SK-N-SH (cell line): ENCODE results near the gene CEP70. TPM values are rescaled to one million over a fixed set of nuclear protein-coding genes. Genes with fewer than 3 reads are reported as not detected.

Experiments used
- CTCF ChIA-PET: fragments of 300-600, 350-600 bp; formaldehyde crosslinking; extraction: SDS; loops from one replicate; lab custom pipeline; 2021; lab: Yijun Ruan, JAX
- POLR2A ChIA-PET: fragments of 350-600 bp; sonication (Branson Sonifier 250); formaldehyde crosslinking; extraction: SDS; loops from one replicate; lab custom pipeline; 2020; ENCODE audit warnings: antibody characterized with exemption, inconsistent platforms; lab: Yijun Ruan, JAX
- DNase-seq: peaks from one replicate; pipeline ENCODE4 v3.0.0; 2012
- H2AFZ ChIP-seq: fragments of 200-600 bp; sonication (generic); 2 replicates; pipeline ENCODE4 v1.8.1; 2016; ENCODE audit warnings: antibody characterized with exemption, mild to moderate bottlenecking, low read depth
- H3F3A ChIP-seq: fragments of 200-600 bp; sonication (generic); replicated peaks from 2 replicates; pipeline ENCODE3; 2016; ENCODE audit warnings: antibody characterized with exemption, mild to moderate bottlenecking; ENCODE audit not compliant: insufficient read depth
- H3K27ac ChIP-seq, 2 experiments: fragments of 200-500 bp in 1 of 2; fragments of 200-600 bp in 1 of 2; sonication (Bioruptor generic) in 1 of 2; sonication (generic), shearing (Covaris generic) in 1 of 2; 2 replicates each; pipeline versions ENCODE4 v1.5.1 to v1.6.1; 2014 to 2016; ENCODE audit warnings: low read depth in 2 of 2, inconsistent platforms in 1 of 2, low read length in 1 of 2, mild to moderate bottlenecking in 1 of 2, mixed read lengths in 1 of 2
- H3K27me3 ChIP-seq: fragments of 200-600 bp; sonication (generic), shearing (Covaris generic); 2 replicates; pipeline ENCODE4 v1.6.1; 2016; ENCODE audit warnings: mixed run types; ENCODE audit not compliant: insufficient read depth
- H3K36me3 ChIP-seq, 2 experiments: fragments of 200-500 bp in 1 of 2; fragments of 200-600 bp in 1 of 2; sonication (Bioruptor generic) in 1 of 2; sonication (generic) in 1 of 2; replicated peaks in 1 of 2; 2 replicates each; pipeline versions ENCODE3 to v1.5.1; 2014 to 2016; ENCODE audit warnings: low read length in 1 of 2, mild to moderate bottlenecking in 1 of 2; ENCODE audit not compliant: insufficient read depth in 2 of 2, control insufficient read depth in 1 of 2
- H3K4me1 ChIP-seq, 2 experiments: fragments of 200-500 bp in 1 of 2; fragments of 200-600 bp in 1 of 2; sonication (Bioruptor generic) in 1 of 2; sonication (generic), shearing (Covaris generic) in 1 of 2; 2 replicates each; pipeline versions ENCODE4 v1.5.1 to v1.6.1; 2014 to 2016; ENCODE audit warnings: low read depth in 1 of 2, low read length in 1 of 2, mixed run types in 1 of 2; ENCODE audit not compliant: insufficient read depth in 2 of 2, control insufficient read depth in 1 of 2
- H3K4me2 ChIP-seq: fragments of 200-600 bp; sonication (generic), shearing (Covaris generic); 2 replicates; pipeline ENCODE4 v1.6.1; 2017; ENCODE audit warnings: mixed run types
- H3K4me3 ChIP-seq, 2 experiments: fragments of 200-500 bp in 1 of 2; fragments of 200-600 bp in 1 of 2; sonication (Bioruptor generic) in 1 of 2; sonication (generic), shearing (Covaris generic) in 1 of 2; 2 replicates each; pipeline versions ENCODE4 v1.5.1 to v1.8.1; 2014 to 2016; ENCODE audit warnings: low read depth in 2 of 2, inconsistent platforms in 1 of 2, low read length in 1 of 2, mild to moderate bottlenecking in 1 of 2, mixed read lengths in 1 of 2, moderate library complexity in 1 of 2
- H3K79me2 ChIP-seq: fragments of 200-600 bp; sonication (generic); 2 replicates; pipeline ENCODE4 v1.8.1; 2017; ENCODE audit warnings: mild to moderate bottlenecking; ENCODE audit not compliant: insufficient read depth
- H3K9ac ChIP-seq: fragments of 200-600 bp; sonication (generic); 2 replicates; pipeline ENCODE4 v1.6.1; 2017; ENCODE audit warnings: mixed run types
- H3K9me2 ChIP-seq: fragments of 200-600 bp; sonication (generic); 2 replicates; pipeline ENCODE4 v1.6.1; 2017; ENCODE audit warnings: mixed run types
- H3K9me3 ChIP-seq: fragments of 200-600 bp; sonication (generic); 2 replicates; pipeline ENCODE4 v1.6.1; 2017; ENCODE audit warnings: mixed run types, mild to moderate bottlenecking, moderate library complexity
- H4K20me1 ChIP-seq: fragments of 200-600 bp; sonication (generic); 2 replicates; pipeline ENCODE4 v1.6.1; 2017; ENCODE audit warnings: mild to moderate bottlenecking, mixed run types; ENCODE audit not compliant: insufficient read depth
- CTCF ChIP-seq: fragments of 200-600 bp; sonication (generic); IDR thresholded peaks from 2 replicates; pipeline ENCODE4 v1.6.1; 2017; ENCODE audit warnings: antibody characterized with exemption, mild to moderate bottlenecking, moderate library complexity
- ELF1 ChIP-seq: IDR thresholded peaks from 2 replicates; pipeline ENCODE4 v1.4.0; 2012
- EP300 ChIP-seq, 2 experiments: IDR thresholded peaks; 2 replicates each; pipeline versions ENCODE4 v1.4.0 to v1.6.1; 2012; ENCODE audit warnings: borderline replicate concordance in 1 of 2, low read depth in 1 of 2, low read length in 1 of 2
- EZH2phosphoT487 ChIP-seq: fragments of 200-600 bp; sonication (generic); IDR thresholded peaks from 2 replicates; pipeline ENCODE4 v1.6.1; 2017; ENCODE audit warnings: low read depth, mixed run types, mild to moderate bottlenecking, antibody characterized with exemption, moderate library complexity, borderline replicate concordance
- FOXM1 ChIP-seq: IDR thresholded peaks from 2 replicates; pipeline ENCODE4 v1.4.0; 2012; ENCODE audit warnings: low read depth, mild to moderate bottlenecking
- IRF3 ChIP-seq: fragments of 150-350 bp; IDR thresholded peaks from 2 replicates; pipeline ENCODE4 v1.6.1; 2016; ENCODE audit warnings: mild to moderate bottlenecking, low read depth, low read length
- JUND ChIP-seq: IDR thresholded peaks from 2 replicates; pipeline ENCODE4 v1.4.0; 2012
- MAX ChIP-seq: IDR thresholded peaks from 2 replicates; pipeline ENCODE4 v1.4.0; 2012; ENCODE audit warnings: low read depth
- PBX3 ChIP-seq: IDR thresholded peaks from 2 replicates; pipeline ENCODE4; 2012
- POLR2AphosphoS5 ChIP-seq: IDR thresholded peaks from 2 replicates; pipeline ENCODE4 v1.6.1; 2012; ENCODE audit warnings: low read depth, low read length
- RAD21 ChIP-seq: IDR thresholded peaks from 2 replicates; pipeline ENCODE4 v1.6.1; 2012; ENCODE audit warnings: mild to moderate bottlenecking, low read length
- RCOR1 ChIP-seq: fragments of 150-350 bp; IDR thresholded peaks from 2 replicates; pipeline ENCODE4 v1.6.1; 2017; ENCODE audit warnings: antibody characterized with exemption, low read length
- REST ChIP-seq: IDR thresholded peaks from 2 replicates; pipeline ENCODE4 v1.6.1; 2012; ENCODE audit warnings: mild to moderate bottlenecking, low read depth, low read length, moderate library complexity
- RFX5 ChIP-seq: IDR thresholded peaks from 2 replicates; pipeline ENCODE4 v1.6.1; 2012; ENCODE audit warnings: mild to moderate bottlenecking, improper control_type of control experiment, low read length
- SIN3A ChIP-seq: IDR thresholded peaks from 2 replicates; pipeline ENCODE4 v1.6.1; 2012; ENCODE audit warnings: low read depth, mild to moderate bottlenecking, low read length, moderate library complexity, borderline replicate concordance
- TCF12 ChIP-seq: IDR thresholded peaks from 2 replicates; pipeline ENCODE4 v1.4.0; 2012
- USF1 ChIP-seq: IDR thresholded peaks from 2 replicates; pipeline ENCODE4 v1.4.0; 2012; ENCODE audit warnings: low read depth, borderline replicate concordance
- YY1 ChIP-seq: IDR thresholded peaks from 2 replicates; pipeline ENCODE4 v1.4.0; 2012; ENCODE audit warnings: low read depth, mild to moderate bottlenecking
- ZBTB33 ChIP-seq: IDR thresholded peaks from 2 replicates; pipeline ENCODE4 v1.4.0; 2012; ENCODE audit warnings: low read depth, borderline replicate concordance
- WGBS: methylation state at CpG from one replicate; pipeline ENCODE4 v1.1.6; 2017; ENCODE audit warnings: low lambda C conversion rate; 5-methylcytosine and 5-hydroxymethylcytosine counted together
- polyA plus RNA-seq, 3 experiments: library from polyadenylated mRNA; depleted of rRNA; stranded (reverse); fragments of >200 nt; gene quantifications; 2 replicates each; pipeline ENCODE4 v1.2.3, GENCODE V29; 2012

The CEP70 gene
- polyA plus RNA-seq, 1 of the 3 experiments (the other 2 are of a cell fraction): 3.7 TPM

GRCh38 chr3:138449490-138449889 is 144.6 kb downstream of the CEP70 start:
- Histone ChIP-seq H3K4me3 (no peak overlapping the region), H3K9me2 (no peaks in the 10 kb centered on the region), H4K20me1 (no peaks in the 10 kb centered on the region), H3K79me2 (no peaks in the 10 kb centered on the region), H2AFZ (no peak overlapping the region), H3F3A (no peaks in the 10 kb centered on the region), H3K36me3 (no peaks in the 10 kb centered on the region), H3K27ac (no peak overlapping the region), H3K9ac (no peak overlapping the region), H3K9me3 (no peaks in the 10 kb centered on the region), H3K4me2 (no peak overlapping the region), H3K27me3 (no peaks in the 10 kb centered on the region), H3K4me1 (no peaks in the 10 kb centered on the region)
- POLR2A ChIA-PET: no interaction called here
- CTCF ChIA-PET: interaction anchor here (1.5 kb wide), 1 partner anchor 30 kb away, joined by 5 read pairs; no protein-coding TSS in a partner anchor
- TF ChIP-seq EZH2phosphoT487 (no peak), TCF12 (no peak), RAD21 (no peak), IRF3 (no peak), PBX3 (no peak), RFX5 (no peak), ELF1 (no peak), RCOR1 (no peak), MAX (no peak), SIN3A (no peak), CTCF (no peak), POLR2AphosphoS5 (no peak), REST (no peak), EP300 (IDR thresholded peaks at IDR 0.05; ENCODE audit: borderline replicate concordance in 1 of 2, low read depth in 1 of 2, low read length in 1 of 2) (no peak), FOXM1 (no peak), ZBTB33 (no peak), YY1 (no peak), JUND (no peak), USF1 (no peak)
- WGBS: 100% methylated on average over 1 of the region's 3 CpGs
- DNase-seq: no peak
